Measurements from ENCODE around the gene MAPK11.
A peak's percentile ranks its signal among the peaks of the same experiment; 100 is the strongest.
"Not testable (repeated sequence)": the region's sequence is repeated elsewhere in the genome, so short reads cannot be mapped to it uniquely, and the experiment has no call there.

MAPK11 gene

GRCh38 chr22:50275181-50276055 lies 5.2 kb upstream of the MAPK11 start:
- no peak for FAIRE-seq
- TF ChIP-seq, protein P1, sequence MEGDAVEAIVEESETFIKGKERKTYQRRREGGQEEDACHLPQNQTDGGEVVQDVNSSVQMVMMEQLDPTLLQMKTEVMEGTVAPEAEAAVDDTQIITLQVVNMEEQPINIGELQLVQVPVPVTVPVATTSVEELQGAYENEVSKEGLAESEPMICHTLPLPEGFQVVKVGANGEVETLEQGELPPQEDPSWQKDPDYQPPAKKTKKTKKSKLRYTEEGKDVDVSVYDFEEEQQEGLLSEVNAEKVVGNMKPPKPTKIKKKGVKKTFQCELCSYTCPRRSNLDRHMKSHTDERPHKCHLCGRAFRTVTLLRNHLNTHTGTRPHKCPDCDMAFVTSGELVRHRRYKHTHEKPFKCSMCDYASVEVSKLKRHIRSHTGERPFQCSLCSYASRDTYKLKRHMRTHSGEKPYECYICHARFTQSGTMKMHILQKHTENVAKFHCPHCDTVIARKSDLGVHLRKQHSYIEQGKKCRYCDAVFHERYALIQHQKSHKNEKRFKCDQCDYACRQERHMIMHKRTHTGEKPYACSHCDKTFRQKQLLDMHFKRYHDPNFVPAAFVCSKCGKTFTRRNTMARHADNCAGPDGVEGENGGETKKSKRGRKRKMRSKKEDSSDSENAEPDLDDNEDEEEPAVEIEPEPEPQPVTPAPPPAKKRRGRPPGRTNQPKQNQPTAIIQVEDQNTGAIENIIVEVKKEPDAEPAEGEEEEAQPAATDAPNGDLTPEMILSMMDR (IDR thresholded peaks at IDR 0.05; ENCODE audit: insufficient read depth, missing control alignments) = no peak
- no peak for DNase-seq (ENCODE audit: insufficient read length, low spot score)

- no peak for FAIRE-seq
- TF ChIP-seq, protein P1 (IDR thresholded peaks at IDR 0.05; ENCODE audit: insufficient read depth, missing control alignments) = no peak
- DNase-seq (ENCODE audit: insufficient read length, low spot score) = no peak
Observed at GRCh38 chr22:50274771-50275170, 4.6 kb upstream of the MAPK11 start.

GRCh38 chr22:50274311-50274710 lies 4.1 kb upstream of the MAPK11 start:
- FAIRE-seq = no peak
- TF ChIP-seq, protein P1 (IDR thresholded peaks at IDR 0.05; ENCODE audit: insufficient read depth, missing control alignments) = peak; percentile 42
- DNase-seq (ENCODE audit: insufficient read length, low spot score) = no peak

DNA sequence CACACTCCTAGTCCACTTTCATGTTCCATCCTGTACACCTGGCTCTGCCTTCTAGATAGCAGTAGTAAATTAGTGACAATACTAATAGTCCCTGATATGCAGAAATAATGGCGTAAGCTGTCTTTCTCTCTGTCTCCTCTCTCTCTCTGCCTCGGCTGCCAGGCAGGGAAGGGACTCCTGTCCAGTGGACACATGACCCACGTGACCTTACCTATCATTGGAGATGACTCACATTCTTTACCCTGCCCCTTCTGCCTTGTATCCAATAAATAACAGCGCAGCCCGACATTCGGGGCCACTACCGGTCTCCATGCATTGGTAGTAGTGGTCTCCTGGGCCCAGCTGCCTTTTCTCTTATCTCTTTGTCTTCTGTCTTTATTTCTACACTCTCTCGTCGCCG lies 3.6 kb upstream of the MAPK11 start:
- DNase-seq (ENCODE audit: insufficient read length, low spot score); FAIRE-seq: not testable (repeated sequence)

DNA sequence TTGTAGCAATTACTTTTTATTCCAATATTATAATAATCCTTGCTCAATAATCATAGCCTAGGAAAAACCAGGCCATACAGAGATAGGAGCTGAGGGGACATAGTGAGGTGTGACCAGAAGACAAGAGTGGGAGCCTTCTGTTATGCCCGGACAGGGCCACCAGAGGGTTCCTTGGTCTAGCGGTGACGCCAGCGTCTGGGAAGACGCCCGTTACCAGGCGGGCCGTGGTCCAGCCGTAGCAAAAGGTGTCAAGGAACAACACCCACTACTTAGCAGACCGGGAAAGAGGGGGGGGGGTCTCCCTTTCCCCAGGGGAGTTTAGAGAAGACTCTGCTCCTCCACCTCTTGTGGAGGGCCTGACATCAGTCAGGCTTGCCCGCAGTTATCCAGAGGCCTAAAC lies 3.2 kb upstream of the MAPK11 start:
- FAIRE-seq; DNase-seq (ENCODE audit: insufficient read length, low spot score): not testable (repeated sequence)

DNA sequence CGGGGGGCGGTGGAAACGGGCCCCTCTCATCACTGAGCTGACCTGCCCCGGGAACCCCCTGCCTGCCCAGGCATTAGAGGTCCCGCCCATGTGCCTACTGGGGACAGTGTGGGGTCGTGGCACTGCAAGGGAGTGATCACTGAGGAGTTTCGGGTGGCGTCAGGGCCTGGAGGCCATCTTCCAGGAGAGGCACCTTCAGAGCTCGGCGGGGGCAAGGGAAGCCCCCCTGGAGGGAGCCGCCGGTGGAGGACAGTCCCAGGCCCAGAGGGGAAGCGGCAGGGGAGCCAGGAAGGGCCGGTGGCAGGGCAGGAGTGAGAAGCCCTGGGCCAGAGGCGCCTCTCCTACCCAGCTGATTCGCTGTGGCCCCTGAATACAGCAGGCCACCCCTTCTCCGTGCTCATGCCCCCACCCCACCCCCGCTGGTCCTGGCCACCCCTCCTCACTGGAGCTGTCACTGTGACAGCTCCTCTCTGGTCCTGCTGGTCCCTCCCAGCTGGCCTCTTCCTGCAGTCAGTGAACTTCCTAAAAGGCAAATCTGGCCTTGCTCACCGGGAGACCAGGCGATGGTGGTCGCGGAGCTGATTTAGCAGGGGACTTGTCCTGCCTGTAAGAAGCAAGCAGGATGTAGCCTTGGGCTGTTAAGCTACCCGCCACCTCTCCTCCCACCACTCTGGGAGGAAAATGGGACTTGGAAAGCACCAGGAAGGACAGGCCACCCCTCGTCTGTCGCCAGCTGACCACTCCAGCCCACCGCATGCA lies 2.0 kb upstream of the MAPK11 start:
- FAIRE-seq = no peak
- TF ChIP-seq, protein P1 (IDR thresholded peaks at IDR 0.05; ENCODE audit: insufficient read depth, missing control alignments) = no peak

DNA sequence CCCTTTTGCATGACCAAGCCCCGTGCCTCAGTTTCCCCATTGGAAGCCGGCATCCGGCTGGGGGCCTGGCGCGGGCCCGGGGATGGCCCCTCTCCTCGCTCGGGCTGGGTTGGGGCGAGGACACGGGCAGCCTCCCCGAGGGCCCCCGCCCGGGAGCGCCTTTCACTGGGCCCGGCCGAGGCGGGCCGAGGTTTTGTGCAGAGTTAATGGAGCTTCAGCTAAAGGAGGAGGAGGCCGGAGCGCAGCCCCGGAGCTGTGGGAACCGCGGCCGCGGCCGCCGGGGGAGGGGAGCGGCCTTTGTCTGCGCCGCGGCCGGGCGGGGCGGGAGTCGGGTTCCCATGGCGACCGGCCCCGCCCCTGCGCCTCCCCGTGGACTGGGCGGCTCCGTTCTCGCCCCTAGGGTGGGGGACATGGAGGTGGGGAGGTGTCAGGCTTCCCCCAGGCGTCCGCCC lies 1.4 kb upstream of the MAPK11 start:
- FAIRE-seq (no peak), DNase-seq (ENCODE audit: insufficient read length, low spot score) (no peak)
- TF ChIP-seq, protein P1 (IDR thresholded peaks at IDR 0.05; ENCODE audit: insufficient read depth, missing control alignments) = no peak

More for the DNA sequence above, 2.0 kb upstream of the MAPK11 start:
- no peak for DNase-seq (ENCODE audit: insufficient read length, low spot score)
